Stimulated activated CD4-positive, alpha-beta T cell treated with anti-CD3 and anti-CD28 coated beads, Interleukin-12 subunit alpha, Interleukin-12 subunit beta, amount 100 ng/mL, for 4 hours (primary cell): ENCODE data around the gene AKAP12.

Experiments
- DNase-seq: peaks from one replicate; pipeline ENCODE4 v3.0.0-alpha.2; 2020

Gene AKAP12

DNA sequence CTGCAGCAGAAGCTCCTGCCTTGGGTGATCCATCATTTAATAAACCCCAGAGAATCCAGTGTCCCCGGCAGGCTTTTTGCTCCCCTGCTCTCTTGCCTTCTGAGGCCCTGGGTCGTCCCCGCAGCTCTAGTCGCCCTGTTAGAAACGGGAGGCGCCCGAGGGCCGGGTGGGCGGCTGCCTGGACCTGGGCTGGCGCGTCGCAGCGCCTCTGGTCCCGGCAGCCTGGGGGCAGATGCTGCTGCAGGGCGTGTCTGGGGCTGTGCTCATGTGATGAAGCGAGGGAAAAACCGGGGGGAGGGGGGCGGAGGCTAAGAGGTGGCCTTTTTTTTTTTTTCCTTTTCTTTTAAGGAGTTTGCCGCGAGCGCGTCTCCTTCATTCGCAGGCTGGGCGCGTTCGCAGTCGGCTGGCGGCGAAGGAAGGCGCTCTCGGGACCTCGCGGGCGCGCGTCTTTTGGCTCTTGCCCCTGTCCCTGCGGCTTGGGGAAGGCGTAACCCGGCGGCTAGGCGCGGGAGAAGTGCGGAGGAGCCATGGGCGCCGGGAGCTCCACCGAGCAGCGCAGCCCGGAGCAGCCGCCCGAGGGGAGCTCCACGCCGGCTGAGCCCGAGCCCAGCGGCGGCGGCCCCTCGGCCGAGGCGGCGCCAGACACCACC is 394 bp downstream of the AKAP12 start:
- peak; percentile 12 for DNase-seq

GRCh38 chr6:151240791-151241642 is 1.2 kb downstream of the AKAP12 start:
- DNase-seq, result no peak

DNA sequence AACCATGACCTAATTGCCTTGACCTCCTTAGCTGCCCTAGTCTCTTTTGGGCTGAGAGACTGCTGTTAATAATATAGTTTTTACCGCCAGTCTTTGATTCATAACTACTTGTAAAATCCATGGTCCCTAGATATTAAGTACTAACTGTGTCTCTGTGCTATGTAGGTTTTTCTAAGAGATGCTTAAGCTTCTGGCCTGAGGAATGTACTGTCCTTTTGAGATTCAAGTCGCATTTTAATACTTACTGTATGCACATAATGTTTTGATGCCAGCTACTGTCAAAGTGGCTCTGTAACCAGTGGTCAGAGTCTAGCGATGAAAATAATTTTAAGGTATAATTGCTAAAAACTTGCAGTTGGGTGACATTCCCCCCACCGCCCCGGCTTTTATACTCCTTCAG is 2.1 kb downstream of the AKAP12 start:
- no peak for DNase-seq

DNA sequence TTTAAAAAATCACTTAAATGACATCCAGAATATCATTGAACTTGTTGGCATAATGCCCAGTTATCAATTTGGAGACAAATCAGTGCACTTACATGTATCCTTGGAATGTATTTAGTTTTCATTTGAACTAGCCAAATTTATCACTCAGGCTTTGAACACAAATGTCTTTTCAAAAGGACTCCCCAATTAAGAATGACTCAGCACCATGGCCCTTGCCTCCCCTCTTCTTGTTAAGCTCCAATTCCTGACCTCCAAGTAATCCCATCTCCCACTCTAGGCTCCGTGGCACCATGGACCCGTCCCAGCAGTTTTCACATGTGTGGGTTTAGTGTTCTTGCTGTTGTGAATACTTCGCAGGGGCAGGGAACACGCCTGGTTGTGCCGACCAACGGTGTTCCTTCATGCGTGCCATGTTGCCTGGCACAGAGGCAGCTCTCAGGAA is 2.7 kb downstream of the AKAP12 start:
- DNase-seq, result no peak

DNA sequence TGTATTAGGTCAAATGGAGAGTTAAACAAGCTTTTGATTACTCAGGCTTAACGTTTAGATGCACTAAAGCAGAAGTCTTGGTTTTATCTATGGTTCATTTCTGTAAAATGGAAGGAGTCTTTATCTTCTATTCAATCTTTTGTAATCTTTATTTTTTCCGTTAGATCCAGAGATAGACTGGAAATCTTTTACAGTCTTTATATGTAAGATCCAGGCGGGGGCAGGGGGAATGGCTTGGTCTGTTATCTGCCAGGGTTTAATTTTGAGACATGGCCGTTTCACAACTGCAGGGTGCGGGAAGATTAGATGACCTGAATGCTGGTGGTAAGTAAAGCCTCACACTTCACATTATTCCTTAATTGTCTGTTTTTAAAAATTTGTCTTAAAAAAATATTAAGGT is 3.7 kb downstream of the AKAP12 start:
- DNase-seq, result no peak

GRCh38 chr6:151247490-151247889 is 7.7 kb downstream of the AKAP12 start:
- no peak for DNase-seq

DNA sequence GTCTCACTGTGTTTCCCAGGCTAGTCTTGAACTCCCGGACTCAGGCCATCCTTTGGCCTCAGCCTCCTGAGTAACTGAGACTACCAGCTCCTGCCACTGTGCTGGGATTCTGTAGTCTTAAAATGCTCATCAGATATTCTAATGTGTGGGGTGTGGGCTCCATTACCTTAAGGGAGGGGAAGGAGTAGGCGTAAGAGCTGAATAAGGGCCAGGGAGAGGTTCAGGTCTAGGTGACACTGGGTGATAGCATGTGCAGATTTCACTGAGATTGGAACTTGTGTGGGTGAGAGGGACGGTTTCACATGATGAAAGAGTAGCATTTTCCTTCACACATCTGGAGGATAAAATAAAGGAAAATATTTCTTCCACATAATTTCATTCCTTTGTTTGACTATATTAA is 8.5 kb downstream of the AKAP12 start:
- no peak for DNase-seq

GRCh38 chr6:151252634-151253033 is 12.9 kb downstream of the AKAP12 start:
- DNase-seq, result no peak

- no peak for DNase-seq
These were observed 14.8 kb downstream of the AKAP12 start for GRCh38 chr6:151254451-151255081.

- DNase-seq, result no peak
These were observed 16.0 kb downstream of the AKAP12 start for GRCh38 chr6:151255811-151256210.

DNA sequence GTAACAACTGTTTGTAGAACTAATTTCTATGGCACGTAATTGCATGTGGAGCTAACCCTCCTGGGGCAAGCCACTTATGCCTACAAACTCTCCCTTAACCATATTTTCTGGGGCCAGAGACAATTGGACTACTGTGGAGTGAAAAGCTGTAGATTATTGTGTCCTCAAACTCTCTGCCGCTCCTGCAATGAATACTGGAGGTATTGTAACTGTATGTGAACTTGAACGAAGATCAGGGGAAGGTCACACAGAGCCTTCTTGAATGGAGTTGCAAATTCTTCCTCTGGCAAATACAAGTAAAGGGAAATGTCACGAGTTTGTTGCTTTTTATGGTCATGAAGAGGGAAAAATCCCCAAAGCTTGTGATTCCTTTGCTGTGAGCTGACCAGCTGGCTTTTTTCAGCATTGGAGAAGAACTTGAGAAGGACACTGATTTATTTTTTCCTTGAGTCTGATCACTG is 18.2 kb downstream of the AKAP12 start:
- no peak for DNase-seq

DNA sequence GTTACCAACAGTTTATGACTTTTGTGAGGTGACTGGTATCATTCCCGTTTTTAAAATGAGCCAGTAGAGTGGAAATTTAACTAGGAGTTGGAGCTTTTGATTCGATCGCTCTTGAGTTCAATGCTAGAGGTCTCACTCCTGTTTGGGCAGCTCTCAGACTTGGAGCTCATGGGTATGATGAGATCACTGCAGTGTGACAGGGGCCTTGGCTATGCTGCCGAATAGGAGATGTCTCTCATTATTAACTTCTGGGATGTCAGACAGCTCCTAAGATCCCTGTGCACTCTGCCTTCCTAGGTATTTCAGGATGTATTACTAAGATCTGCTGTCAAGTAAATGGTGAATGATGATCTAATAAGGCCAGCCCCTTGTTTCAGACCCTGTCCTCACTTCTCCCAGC is 20.4 kb downstream of the AKAP12 start:
- DNase-seq, result no peak

GRCh38 chr6:151263035-151263434 is 23.3 kb downstream of the AKAP12 start:
- DNase-seq, result no peak

- DNase-seq, result no peak
These were observed 24.2 kb downstream of the AKAP12 start for GRCh38 chr6:151263967-151264366.

DNA sequence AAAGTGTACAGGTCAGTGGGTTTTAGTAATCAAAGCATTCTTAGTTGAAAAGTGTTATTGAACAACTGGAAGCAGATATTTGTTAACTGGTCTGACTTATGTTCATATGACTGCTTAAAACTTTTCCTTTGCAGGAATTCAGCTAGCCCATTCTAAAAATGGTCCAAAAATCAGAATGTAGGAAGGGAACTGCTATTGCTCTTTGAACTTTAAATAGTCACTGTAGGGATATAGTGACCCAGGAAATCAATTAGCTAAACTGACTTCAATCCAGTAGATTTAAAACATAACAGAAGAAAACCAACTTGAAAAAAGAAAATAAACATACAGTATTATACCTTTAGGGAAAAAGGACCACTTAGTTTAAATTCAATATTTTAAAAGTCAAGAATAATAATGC is 25.5 kb downstream of the AKAP12 start:
- no peak for DNase-seq

- DNase-seq, result no peak
These were observed 29.7 kb downstream of the AKAP12 start for GRCh38 chr6:151269321-151269995.

DNA sequence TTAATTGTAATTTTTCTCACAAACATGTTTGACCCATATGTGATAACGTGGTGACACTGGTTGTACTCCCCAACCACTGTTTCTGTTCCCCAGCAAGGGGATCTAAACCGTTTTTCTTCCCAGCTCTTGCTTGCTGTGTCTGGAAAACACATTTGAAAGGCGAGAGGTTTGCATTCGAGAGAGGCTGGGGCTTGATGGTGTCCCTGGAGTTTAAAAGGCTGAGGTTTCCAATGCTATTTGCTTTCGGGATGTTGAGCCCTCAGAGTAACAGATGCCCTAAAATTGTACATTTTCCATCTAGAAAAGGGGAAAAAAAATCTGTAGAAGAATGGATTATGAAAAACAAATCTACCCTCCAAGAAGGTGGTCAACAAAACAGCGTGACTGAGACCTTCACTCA is 35.4 kb downstream of the AKAP12 start:
- DNase-seq, result no peak

DNA sequence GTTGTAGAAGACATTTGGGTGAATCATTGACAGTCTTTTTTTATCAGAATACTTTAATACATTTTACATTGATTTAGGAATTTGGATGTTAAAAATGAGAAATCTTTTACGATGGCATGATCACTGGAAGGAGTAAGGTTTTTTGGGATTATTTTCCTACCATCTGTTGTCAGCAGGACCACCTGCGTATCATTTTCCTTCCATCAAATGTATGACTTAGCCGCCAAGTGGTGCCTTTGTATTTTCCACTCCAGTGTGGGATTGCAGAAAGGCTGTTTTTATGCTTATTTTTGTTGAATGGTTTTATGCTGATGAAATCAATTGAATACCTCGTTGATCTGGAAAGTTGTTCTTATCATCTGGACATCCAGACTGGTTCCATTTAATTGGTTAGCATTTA is 35.8 kb downstream of the AKAP12 start:
- no peak for DNase-seq

GRCh38 chr6:151276112-151276740 is 36.5 kb downstream of the AKAP12 start:
- DNase-seq, result no peak

DNA sequence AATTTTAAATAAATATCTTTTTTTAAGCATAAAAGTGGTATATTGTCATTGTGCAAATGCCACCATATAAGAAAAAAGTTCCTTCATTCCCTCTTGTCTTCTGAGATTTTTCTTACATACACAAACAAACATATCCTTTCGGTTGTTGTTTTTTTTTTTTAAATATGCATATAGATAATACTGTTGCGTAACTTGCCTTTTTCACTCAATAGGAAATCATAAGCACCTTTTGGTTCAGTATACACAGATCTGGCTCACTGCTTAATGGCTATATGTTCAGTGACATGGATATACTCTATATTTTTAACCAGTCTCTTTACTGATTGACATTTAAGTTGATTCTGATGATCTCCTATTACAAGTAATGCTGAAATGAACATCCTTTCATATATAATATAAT is 40.1 kb downstream of the AKAP12 start:
- DNase-seq, result no peak

- DNase-seq, result no peak
These were observed 41.1 kb downstream of the AKAP12 start for GRCh38 chr6:151280859-151281258.

DNA sequence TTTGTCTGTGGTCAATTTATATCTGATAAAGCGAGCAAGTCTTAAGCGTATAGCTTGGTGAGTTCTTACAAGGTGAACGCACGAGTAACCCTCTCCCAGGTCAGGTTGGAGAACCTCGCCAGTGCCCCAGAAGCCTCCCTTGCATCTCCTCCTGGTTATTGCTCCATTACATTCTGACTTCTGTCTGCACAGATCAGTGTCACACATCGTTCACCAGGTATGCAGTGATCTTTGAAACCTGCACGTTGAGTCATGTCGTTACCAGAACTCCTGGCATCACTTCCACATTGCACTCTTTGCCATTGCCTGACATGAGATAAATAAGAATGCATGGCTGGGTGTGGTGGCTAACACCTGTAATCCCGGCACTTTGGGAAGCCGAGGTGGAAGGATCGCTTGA is 44.2 kb downstream of the AKAP12 start:
- no peak for DNase-seq

- DNase-seq, result no peak
These were observed 44.8 kb downstream of the AKAP12 start for GRCh38 chr6:151284548-151285017.
